B cell (primary cell): ENCODE measurements around the gene AOPEP.

Experiments used
- EZH2 ChIP-seq: IDR thresholded peaks from 2 replicates; pipeline ENCODE4 v1.6.1; 2012; ENCODE audit warnings: borderline replicate concordance, low read depth, mild to moderate bottlenecking, moderate library complexity, low read length; ENCODE audit not compliant: insufficient read depth, poor library complexity, severe bottlenecking
- TF ChIP-seq, protein P1 (sequence below): fragments of 200-600 bp; IDR thresholded peaks from one replicate; pipeline ENCODE4 v1.8.0; 2022; ENCODE audit warnings: antibody characterized with exemption, mild to moderate bottlenecking

DNA sequence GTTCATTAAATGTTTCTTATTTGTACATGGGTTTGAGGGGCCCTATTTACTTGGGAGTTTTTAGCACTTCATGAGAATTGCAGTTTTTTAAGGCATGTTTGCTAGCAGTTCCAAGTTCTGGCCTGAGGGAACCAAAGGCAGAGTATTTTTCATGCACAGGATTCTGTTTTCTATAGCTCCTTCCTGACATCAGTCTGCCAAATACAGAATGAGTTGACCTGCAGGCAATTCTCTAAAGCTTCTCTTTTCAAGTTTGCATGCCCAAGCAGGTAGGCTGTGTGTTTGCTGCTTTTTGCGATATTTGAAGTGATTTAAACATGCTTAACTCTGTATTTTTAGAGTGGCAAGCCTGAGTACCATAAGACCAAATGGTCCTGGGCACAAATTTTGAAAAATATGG is 75.8 kb downstream of the AOPEP start:
- TF ChIP-seq, protein P1, sequence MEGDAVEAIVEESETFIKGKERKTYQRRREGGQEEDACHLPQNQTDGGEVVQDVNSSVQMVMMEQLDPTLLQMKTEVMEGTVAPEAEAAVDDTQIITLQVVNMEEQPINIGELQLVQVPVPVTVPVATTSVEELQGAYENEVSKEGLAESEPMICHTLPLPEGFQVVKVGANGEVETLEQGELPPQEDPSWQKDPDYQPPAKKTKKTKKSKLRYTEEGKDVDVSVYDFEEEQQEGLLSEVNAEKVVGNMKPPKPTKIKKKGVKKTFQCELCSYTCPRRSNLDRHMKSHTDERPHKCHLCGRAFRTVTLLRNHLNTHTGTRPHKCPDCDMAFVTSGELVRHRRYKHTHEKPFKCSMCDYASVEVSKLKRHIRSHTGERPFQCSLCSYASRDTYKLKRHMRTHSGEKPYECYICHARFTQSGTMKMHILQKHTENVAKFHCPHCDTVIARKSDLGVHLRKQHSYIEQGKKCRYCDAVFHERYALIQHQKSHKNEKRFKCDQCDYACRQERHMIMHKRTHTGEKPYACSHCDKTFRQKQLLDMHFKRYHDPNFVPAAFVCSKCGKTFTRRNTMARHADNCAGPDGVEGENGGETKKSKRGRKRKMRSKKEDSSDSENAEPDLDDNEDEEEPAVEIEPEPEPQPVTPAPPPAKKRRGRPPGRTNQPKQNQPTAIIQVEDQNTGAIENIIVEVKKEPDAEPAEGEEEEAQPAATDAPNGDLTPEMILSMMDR: no peak
- no peak for TF ChIP-seq EZH2
